Activated CD4-positive, alpha-beta T cell treated with anti-CD3 and anti-CD28 coated beads for 4 hours (primary cell): ENCODE measurements around the gene SH2D5.
"Not testable (repeated sequence)": the region's sequence is repeated elsewhere in the genome, so short reads cannot be mapped to it uniquely, and the experiment has no call there.

Source experiments
- DNase-seq, 2 donors: peaks; one replicate each; pipeline ENCODE4 v3.0.0-alpha.2; 2020

Gene SH2D5

GRCh38 chr1:20727746-20728316 is 4.7 kb downstream of the SH2D5 start:
- DNase-seq, result no peak

GRCh38 chr1:20726932-20727745 is 5.4 kb downstream of the SH2D5 start:
- DNase-seq, result no peak

- no peak for DNase-seq
Measured at GRCh38 chr1:20726118-20726911, 6.2 kb downstream of the SH2D5 start.

- DNase-seq, result no peak
Measured at GRCh38 chr1:20725189-20726117, 7.0 kb downstream of the SH2D5 start.

- no peak for DNase-seq
Measured at GRCh38 chr1:20724364-20725188, 7.9 kb downstream of the SH2D5 start.

- DNase-seq, result no peak
Measured at GRCh38 chr1:20723537-20724363, 8.8 kb downstream of the SH2D5 start.

GRCh38 chr1:20723159-20723536 is 9.4 kb downstream of the SH2D5 start:
- no peak for DNase-seq

- DNase-seq, result no peak
Measured at GRCh38 chr1:20721117-20722061, 11.1 kb downstream of the SH2D5 start.

- no peak for DNase-seq
Measured at GRCh38 chr1:20720631-20721091, 11.8 kb downstream of the SH2D5 start.

- DNase-seq, result no peak
Measured at GRCh38 chr1:20719871-20720620, 12.5 kb downstream of the SH2D5 start.

- no peak for DNase-seq
Measured at GRCh38 chr1:20719261-20719660, 13.2 kb downstream of the SH2D5 start.

GRCh38 chr1:20718343-20718882 is 14.1 kb downstream of the SH2D5 start:
- not testable (repeated sequence) for DNase-seq

GRCh38 chr1:20717452-20718342 is 14.8 kb downstream of the SH2D5 start, which contains the start of gene KIF17:
KIF17 (minus strand) TSS chr1:20718007; CDS start chr1:20717706, 301 bp downstream.
- peak; percentile 59 to 65 for DNase-seq

- no peak for DNase-seq
Measured at GRCh38 chr1:20716232-20716631, 16.3 kb downstream of the SH2D5 start.

GRCh38 chr1:20715406-20715805 is 17.1 kb downstream of the SH2D5 start:
- DNase-seq, result no peak

GRCh38 chr1:20713440-20713839 is 19.1 kb downstream of the SH2D5 start:
- DNase-seq, result no peak

GRCh38 chr1:20712215-20712577 is 20.3 kb downstream of the SH2D5 start:
- DNase-seq, result no peak
